SJCRH30 (cell line): ENCODE results near the gene PAX5. TPM values are rescaled to one million over a fixed set of nuclear protein-coding genes. Genes with fewer than 3 reads are reported as not detected.

Experiments used
- DNase-seq, 2 experiments: peaks; one replicate each; pipeline ENCODE4 v3.0.0-alpha.2; 2015 to 2020
- H3K27ac ChIP-seq: fragments of 250-450 bp; sonication (Bioruptor Pico); 2 replicates; pipeline ENCODE4 v1.5.1; 2020; ENCODE audit warnings: mild to moderate bottlenecking, moderate library complexity
- H3K27me3 ChIP-seq: fragments of 250-450 bp; sonication (Bioruptor Pico); 2 replicates; pipeline ENCODE4 v1.5.1; 2020; ENCODE audit warnings: mild to moderate bottlenecking, moderate library complexity
- H3K36me3 ChIP-seq: fragments of 250-450 bp; sonication (Bioruptor Pico); 2 replicates; pipeline ENCODE4 v1.5.1; 2020; ENCODE audit warnings: mild to moderate bottlenecking, moderate library complexity
- H3K4me1 ChIP-seq: fragments of 250-450 bp; sonication (Bioruptor Pico); 2 replicates; pipeline ENCODE4 v1.5.1; 2020; ENCODE audit warnings: mild to moderate bottlenecking, moderate library complexity
- H3K4me3 ChIP-seq: fragments of 250-450 bp; sonication (Bioruptor Pico); 2 replicates; pipeline ENCODE4 v1.5.1; 2020; ENCODE audit warnings: mild to moderate bottlenecking, moderate library complexity
- H3K9me3 ChIP-seq: fragments of 250-450 bp; sonication (Bioruptor Pico); replicated peaks from 2 replicates; pipeline ENCODE4 v1.5.1; 2020; ENCODE audit warnings: mild to moderate bottlenecking, moderate library complexity
- total RNA-seq: library from RNA; depleted of rRNA; stranded (reverse); fragments of >200 nt; shearing (Covaris generic); gene quantifications from 2 replicates; pipeline ENCODE4 v1.2.3, GENCODE V29; 2014

PAX5 gene
- total RNA-seq, 1 experiment from 2014 or later = 3.4 TPM

DNA sequence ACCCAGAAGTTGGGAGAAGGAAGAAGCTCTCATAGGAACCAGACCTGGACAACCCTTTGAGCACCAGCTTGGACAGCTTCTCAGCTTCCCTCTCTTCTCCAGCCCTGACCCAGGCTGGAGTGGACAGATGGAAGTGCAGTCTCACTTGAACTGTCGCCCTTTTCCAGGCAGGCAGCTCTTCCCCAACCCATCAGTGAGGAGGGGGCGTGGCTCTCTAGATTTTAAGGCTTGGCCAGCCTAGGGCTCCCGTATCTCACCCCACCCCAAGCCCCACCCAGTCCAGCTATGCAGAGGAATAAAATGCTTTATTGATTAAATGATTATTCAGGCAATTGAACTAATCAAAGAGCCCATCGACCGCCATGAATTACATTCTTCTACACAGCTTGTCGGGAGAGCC is 2.2 kb downstream of the PAX5 start:
- Histone ChIP-seq H3K27ac (no peak overlapping the region), H3K4me3 (no peak overlapping the region), H3K27me3 (no peaks in the 10 kb centered on the region), H3K36me3 (no peaks in the 10 kb centered on the region), H3K4me1 (no peaks in the 10 kb centered on the region), H3K9me3 (0 out of 2 replicates have a peak, but pooled peaks cover 3% of the 10 kb centered on the region)
- no peak for DNase-seq

DNA sequence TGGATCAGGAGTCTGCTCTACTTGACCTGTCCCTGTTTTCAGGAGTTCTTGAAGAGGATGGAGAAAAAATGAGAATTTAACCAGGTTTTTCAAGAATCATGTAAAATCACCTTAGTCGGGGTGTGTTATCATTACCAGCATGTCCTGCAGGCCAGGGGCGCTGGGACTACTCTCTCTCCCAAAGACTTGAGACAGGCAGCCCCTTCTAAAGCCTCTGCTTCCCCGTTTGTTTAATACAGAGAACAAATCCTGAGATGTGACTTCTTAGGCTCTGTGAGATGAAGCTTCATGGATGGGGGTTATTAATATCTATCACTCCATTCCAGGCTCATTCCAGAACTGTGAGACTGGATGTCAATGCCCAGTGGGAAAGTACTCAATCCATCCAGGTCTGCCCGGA is 3.0 kb downstream of the PAX5 start:
- DNase-seq = no peak
- Histone ChIP-seq H3K27ac (no peak overlapping the region), H3K36me3 (no peaks in the 10 kb centered on the region), H3K4me3 (no peak overlapping the region), H3K27me3 (no peaks in the 10 kb centered on the region), H3K4me1 (peaks cover 4% of the 10 kb centered on the region; the same call in 1 of the 2 replicates), H3K9me3 (0 out of 2 replicates have a peak, but pooled peaks cover 3% of the 10 kb centered on the region)

DNA sequence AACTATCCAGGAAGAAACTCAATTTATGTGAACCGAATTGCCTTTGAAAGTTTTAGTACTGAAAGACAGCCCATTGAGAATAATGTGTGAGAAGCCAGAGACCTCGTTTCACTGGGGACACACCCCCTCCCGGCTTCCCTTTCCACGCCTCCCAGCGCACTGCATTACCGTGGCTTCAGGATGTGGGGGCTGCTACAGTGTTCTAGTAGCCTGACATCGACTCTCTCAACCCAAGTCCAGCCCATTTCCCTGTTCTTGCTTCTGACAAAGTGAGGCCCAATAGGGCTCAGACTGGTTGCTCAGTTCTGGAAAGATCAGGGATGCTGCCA is 3.5 kb downstream of the PAX5 start:
- no peaks in the 10 kb centered on the region for H3K27me3 ChIP-seq
- H3K9me3 ChIP-seq = 0 out of 2 replicates have a peak, but pooled peaks cover 3% of the 10 kb centered on the region
- no peak for DNase-seq
- H3K4me3 ChIP-seq = no peak overlapping the region
- H3K4me1 ChIP-seq = peaks cover 9% of the 10 kb centered on the region; the same call in 1 of the 2 replicates
- no peaks in the 10 kb centered on the region for H3K36me3 ChIP-seq
- H3K27ac ChIP-seq = no peak overlapping the region

DNA sequence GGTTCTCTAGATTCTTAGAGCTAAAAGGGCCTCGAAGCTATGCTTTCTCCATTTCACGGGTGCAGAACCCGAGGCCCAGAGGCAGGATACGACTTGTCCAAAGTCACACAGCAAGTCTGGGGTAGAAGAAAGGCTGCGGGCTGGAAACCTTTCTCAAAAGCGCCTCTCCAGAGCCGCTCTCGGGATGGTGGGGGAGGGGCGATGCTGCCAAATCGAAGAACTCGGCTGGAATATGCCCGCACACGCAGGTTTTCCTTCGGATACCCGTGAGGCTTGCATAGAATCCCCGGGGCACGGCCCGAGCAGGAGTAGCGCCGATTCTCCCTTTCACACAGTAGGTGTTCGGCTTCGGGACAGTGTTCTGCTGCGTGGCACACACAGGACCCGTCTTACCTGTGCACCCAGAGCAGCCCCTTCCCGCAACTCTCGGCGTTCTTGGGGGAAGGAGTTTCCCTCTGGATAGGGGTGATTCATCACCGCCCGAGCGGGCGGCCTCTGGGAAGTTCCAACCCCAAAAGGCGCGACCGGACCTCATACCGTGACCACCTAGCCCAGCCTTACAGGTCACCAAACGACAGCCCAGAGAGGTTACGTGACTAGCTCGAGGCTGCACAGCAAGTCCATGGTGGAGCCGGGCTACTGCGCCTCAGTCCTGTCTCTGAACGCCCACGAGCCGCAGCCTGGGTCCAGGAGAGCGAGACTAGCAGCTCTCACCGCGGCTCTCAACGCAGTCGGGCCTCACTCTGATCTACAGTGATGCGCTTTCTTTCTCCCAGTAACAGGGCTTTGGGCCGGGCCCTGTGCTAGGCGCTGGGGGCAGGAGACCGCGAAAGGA is 4.1 kb downstream of the PAX5 start:
- no peak for DNase-seq
- Histone ChIP-seq H3K27me3 (no peaks in the 10 kb centered on the region), H3K27ac (no peak overlapping the region), H3K9me3 (0 out of 2 replicates have a peak, but pooled peaks cover 3% of the 10 kb centered on the region), H3K4me3 (no peak overlapping the region), H3K36me3 (no peaks in the 10 kb centered on the region), H3K4me1 (peaks cover 9% of the 10 kb centered on the region)

DNA sequence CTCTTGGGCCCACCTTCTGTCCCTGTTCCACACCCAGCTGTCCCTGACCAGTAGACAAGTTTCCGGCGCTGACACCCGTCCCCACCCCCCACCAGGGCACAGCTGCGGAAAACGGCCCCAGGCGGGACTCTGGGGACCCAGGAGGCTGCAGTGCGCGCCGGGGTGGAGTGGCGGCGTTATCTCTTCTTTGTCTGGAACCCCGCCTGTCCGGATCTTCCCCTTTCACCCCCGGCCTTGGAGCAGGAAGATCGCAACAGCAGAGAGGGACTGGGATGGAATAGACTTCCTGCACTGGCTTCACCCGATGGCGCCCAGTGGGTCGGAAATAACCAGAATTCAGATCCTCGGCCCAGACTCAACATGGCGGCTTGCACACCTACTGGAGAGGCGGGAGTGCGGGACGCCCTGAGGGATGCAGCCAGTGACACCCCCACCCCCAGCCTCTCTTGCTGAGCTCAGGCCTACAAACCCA is 4.7 kb downstream of the PAX5 start:
- Histone ChIP-seq H3K36me3 (no peaks in the 10 kb centered on the region), H3K9me3 (0 out of 2 replicates have a peak, but pooled peaks cover 3% of the 10 kb centered on the region), H3K27ac (no peak overlapping the region), H3K4me1 (peaks cover 16% of the 10 kb centered on the region), H3K4me3 (no peak overlapping the region), H3K27me3 (no peaks in the 10 kb centered on the region)
- DNase-seq = no peak

DNA sequence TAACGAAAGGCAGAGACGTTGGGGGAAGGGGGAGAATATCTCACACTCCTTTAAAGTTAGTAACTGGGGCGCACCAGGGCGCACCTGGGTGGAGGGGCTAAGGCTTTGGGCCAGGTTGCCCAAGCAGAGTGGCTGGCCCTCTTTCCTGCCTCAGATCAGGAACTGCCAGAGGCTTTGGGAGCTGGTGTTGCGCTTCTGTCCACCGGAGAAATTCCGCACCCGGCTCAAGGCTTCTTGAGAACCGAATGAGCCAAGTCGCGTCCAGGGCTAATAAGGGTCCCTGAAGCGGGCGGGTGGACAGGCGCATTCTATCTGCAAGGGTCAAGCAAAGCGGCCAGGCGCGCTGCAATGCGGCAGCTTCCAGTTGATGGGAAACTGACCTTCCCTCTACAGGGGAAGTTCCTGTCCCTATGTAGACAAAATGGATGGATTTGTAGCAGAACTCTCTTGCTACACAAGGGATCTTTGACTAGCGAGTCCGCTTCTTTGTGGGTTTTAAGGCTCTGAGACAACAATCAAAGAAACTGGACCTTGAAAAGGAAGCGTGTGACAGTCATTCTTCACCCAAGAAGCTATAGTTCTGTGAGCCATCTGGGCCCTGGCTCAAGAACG is 5.5 kb downstream of the PAX5 start:
- no peak overlapping the region for H3K4me3 ChIP-seq
- H3K27ac ChIP-seq = no peak overlapping the region
- H3K36me3 ChIP-seq = no peaks in the 10 kb centered on the region
- no peaks in the 10 kb centered on the region for H3K27me3 ChIP-seq
- H3K9me3 ChIP-seq = 0 out of 2 replicates have a peak, but pooled peaks cover 3% of the 10 kb centered on the region
- H3K4me1 ChIP-seq = peaks cover 18% of the 10 kb centered on the region
- no peak for DNase-seq

DNA sequence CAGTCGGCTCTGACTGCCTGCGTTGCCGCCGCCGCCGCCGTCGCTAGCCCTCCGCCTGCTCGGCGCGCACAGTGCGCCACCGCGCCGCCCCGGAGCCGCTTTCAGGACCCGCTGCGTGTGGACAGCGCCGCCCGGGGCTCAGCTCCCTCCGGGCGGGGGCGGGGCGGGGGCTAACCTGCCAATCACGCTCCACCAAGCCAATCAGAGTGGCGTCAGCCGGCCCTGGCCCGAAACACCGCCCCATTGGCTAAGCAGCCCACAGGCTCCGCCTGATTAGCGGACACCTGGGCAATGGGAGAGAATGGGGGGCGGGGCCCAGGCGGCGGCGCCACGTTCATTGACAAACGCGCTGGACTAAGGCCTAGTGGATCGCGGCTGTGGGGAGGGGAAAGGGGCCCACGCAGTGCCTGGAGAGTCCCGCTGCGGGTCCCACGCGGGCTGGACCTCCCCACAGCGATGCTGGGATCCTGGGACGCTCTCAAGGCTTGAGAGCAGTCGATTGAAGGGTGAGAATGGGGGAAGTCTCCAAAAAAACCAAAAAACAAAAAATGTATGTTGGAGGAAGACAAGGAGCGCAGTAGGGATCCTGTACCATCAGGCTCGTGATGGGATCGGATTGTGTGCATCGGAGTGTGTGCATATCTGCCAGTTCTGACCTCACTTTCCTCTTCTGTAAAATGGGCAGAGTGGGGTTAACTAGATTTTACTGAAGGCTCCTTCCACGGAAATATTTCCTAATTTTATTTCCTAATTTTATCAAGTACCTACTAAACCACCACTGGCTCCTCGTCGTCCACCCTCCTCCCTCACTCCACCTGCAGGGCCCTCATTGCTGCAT is 6.3 kb downstream of the PAX5 start:
- Histone ChIP-seq H3K36me3 (no peaks in the 10 kb centered on the region), H3K4me1 (peaks cover 18% of the 10 kb centered on the region), H3K27ac (no peak overlapping the region), H3K27me3 (no peaks in the 10 kb centered on the region), H3K9me3 (0 out of 2 replicates have a peak, but pooled peaks cover 3% of the 10 kb centered on the region), H3K4me3 (peak overlapping the region; percentile 32)
- DNase-seq = peak; percentile 88

DNA sequence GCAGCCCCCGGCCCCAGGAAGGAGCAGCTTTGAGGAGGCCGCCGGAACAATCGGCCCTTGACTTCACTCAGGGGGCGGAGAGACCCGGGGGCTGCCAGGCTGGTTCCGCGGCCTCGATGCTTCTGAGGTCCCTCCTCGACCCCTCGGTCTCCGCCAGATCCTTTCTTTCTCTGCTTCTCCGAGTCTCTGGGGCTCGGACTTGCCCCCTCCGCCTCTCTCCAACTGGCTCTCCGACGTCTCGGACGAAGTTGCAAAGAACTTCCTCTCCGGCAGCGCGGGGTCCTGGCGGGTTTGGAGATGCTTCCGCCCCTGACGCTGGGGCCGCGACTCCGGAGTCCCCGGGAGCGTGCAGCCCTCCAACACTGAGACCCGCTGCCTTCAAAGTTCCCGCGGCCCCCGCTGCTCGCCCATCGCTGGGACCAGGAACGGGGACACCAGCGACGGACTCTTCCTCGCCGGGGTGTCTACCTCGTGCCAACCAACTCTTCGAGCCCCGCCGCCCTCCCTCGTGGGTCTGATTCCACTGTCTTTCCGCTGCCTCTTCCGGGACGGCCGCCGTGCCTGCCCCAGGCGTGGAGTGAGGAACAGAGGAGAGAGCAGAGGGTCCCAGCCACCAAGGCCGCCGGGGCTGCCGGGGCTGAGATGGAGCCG is 7.0 kb downstream of the PAX5 start:
- 0 out of 2 replicates have a peak, but pooled peaks cover 3% of the 10 kb centered on the region for H3K9me3 ChIP-seq
- no peaks in the 10 kb centered on the region for H3K36me3 ChIP-seq
- no peak overlapping the region; the same call in 1 of the 2 replicates for H3K27ac ChIP-seq
- no peak for DNase-seq
- no peaks in the 10 kb centered on the region for H3K27me3 ChIP-seq
- H3K4me1 ChIP-seq = peaks cover 18% of the 10 kb centered on the region
- H3K4me3 ChIP-seq = no peak overlapping the region

DNA sequence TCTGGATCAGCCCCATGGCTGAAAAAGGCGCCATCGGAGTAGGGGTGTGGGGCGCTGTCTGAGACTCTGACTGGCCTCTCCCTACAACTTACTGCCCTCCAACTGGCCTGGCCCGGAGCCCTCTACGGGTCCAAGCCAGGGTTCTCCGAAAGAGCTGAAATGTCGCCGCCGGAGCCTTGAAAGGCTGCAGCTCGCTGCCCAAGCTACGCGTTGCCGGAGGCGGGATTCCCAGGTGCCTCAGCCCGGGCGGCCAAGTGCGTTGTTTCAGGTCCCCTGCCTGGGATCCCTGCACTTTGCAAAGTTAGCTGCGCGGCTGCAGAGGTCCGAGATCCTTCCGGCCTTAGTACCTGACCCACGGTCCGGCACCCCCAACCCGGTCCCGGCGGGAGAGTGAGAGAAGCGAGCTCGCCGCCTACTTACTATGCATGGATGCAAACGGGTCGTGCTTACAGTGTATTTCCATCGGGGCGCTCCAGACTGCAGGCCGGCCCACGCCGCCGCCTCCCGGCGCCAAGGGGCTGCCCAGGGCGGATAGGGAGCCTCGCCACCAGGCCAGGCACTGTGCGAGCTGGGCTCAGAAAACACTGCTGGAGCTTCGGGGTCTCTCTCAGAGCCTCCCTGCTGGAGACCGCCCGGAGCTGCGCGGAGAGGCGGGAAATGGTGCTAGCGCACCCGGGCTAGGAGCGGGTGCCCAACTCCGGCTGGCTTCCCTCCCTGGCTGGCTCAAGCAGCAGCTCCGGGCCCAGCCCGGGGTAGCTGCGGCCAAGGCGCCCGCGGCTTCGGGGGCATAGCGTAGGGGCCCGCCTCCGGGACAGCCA is 7.7 kb downstream of the PAX5 start:
- H3K36me3 ChIP-seq = no peaks in the 10 kb centered on the region
- no peak for DNase-seq
- peak overlapping the region; percentile 97 for H3K27ac ChIP-seq
- H3K4me3 ChIP-seq = peak overlapping the region; percentile 55
- 0 out of 2 replicates have a peak, but pooled peaks cover 3% of the 10 kb centered on the region for H3K9me3 ChIP-seq
- H3K4me1 ChIP-seq = peaks cover 18% of the 10 kb centered on the region
- H3K27me3 ChIP-seq = no peaks in the 10 kb centered on the region

DNA sequence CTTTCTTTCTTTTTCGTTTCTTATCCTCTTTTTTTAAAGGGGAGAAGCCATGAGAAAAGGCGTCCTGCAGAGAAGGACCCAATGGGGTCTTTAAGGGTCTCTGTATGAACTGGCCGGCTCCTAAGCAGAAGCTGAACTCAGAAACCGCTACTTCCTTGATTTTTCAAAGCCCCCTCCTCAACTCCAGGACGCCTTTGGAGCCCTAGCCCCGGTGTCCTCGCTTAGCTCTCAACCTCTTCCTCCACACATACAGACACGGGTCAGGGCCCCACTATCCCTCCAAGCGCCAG is 8.3 kb downstream of the PAX5 start:
- Histone ChIP-seq H3K4me1 (peaks cover 18% of the 10 kb centered on the region), H3K27ac (peak overlapping the region; percentile 97), H3K4me3 (peak overlapping the region; percentile 55), H3K36me3 (no peaks in the 10 kb centered on the region), H3K27me3 (no peaks in the 10 kb centered on the region), H3K9me3 (0 out of 2 replicates have a peak, but pooled peaks cover 3% of the 10 kb centered on the region)
- DNase-seq = no peak

DNA sequence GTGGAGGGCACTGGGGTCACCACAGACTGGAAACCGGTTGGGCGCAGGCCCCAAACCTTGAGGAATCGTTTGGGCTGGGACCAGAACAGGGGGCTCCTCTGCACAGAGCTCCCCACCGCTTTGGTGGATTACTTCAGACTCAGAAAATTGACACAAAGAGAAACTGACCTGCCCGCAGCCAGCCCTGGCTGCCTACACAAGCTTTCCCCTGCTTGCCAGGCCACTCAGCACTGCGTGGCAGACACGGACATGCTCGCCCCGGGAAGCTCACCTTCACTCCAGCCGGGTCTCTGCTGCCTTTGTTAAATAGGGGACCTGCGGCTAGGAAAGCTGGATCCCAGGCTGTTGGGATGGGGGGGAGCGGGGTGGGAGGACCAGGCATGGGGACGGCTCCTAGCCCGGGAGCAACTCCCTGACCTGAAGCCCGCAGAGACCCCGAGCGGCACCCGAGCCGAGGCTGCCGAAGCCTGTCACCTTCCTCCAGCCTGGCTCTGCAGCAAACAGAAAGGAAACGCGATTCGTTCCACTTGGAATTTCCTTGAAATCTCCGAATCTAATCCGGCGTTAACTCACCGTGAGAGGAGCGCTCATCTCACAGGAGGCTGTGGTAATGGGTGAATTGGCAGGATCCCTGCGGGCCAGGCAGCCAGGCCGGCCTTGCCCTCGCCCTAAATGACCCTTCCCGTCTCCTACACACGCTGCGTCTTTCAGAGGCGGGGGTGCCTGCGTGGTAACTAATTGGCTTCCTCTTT is 8.8 kb downstream of the PAX5 start:
- Histone ChIP-seq H3K27ac (peak overlapping the region; percentile 97), H3K27me3 (no peaks in the 10 kb centered on the region), H3K4me3 (peak overlapping the region; percentile 55), H3K4me1 (peaks cover 18% of the 10 kb centered on the region), H3K36me3 (no peaks in the 10 kb centered on the region), H3K9me3 (0 out of 2 replicates have a peak, but pooled peaks cover 3% of the 10 kb centered on the region)
- DNase-seq = peak; percentile 85 to 92

DNA sequence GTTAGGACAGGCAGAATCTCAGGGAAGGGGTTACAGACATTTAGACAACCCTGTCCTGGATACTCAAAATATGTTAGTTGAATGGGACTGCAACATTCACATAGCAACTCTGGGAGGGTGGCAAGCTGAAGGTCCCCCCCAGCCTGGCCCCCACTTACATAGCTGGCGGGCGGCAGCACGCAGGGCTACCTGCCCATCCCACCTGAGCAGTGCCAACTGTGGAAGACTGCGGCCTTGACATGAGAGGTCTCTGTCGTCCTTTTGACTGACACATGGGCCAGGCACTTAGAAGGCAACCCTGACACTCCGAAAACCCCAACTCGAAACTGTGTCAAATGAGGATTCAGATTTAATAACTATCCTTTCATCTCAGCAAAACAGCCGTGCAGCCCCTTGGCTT is 16.5 kb downstream of the PAX5 start:
- Histone ChIP-seq H3K4me3 (no peak overlapping the region), H3K36me3 (no peaks in the 10 kb centered on the region), H3K27ac (no peak overlapping the region), H3K4me1 (no peaks in the 10 kb centered on the region), H3K9me3 (no peaks in the 10 kb centered on the region), H3K27me3 (no peaks in the 10 kb centered on the region)
- no peak for DNase-seq

DNA sequence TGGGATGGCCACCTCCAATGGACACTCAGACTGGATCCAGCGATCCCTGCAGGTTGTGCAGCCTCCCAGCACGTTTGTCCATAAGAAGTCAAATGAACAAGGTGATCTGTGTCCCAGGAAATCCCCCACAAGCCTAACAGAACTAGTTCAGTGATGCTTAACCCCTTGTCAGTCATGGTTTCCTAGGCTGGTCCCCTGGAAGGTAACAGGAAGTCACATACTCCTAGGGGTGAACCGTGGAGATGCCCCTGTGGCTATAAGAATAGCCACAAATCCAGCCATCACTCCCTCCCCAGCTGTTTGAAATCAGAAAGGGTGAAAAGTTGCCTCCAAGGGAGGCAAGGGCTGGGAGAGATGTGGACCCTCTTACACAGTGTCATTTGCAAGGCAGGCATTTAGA is 22.5 kb downstream of the PAX5 start:
- no peak for DNase-seq
- H3K4me1 ChIP-seq = no peaks in the 10 kb centered on the region

More for the DNA sequence above, 22.5 kb downstream of the PAX5 start:
- H3K27me3 ChIP-seq = no peaks in the 10 kb centered on the region
- H3K27ac ChIP-seq = no peak overlapping the region
- no peak overlapping the region for H3K4me3 ChIP-seq
- no peaks in the 10 kb centered on the region for H3K9me3 ChIP-seq
- H3K36me3 ChIP-seq = no peaks in the 10 kb centered on the region
